GM12872 (cell line): Measurements from ENCODE around the gene PLEKHH1.

Source experiments
- CTCF ChIP-seq: IDR thresholded peaks from 3 replicates; pipeline ENCODE4 v1.5.1; 2011; ENCODE audit warnings: low read depth, mild to moderate bottlenecking, low read length, moderate library complexity; ENCODE audit not compliant: insufficient read depth

The PLEKHH1 gene

GRCh38 chr14:67512463-67513310 lies 20.4 kb upstream of the PLEKHH1 start:
- no peak for TF ChIP-seq CTCF

- TF ChIP-seq CTCF = no peak
These were observed 19.4 kb upstream of the PLEKHH1 start for GRCh38 chr14:67513631-67514108.

- TF ChIP-seq CTCF = no peak
These were observed 18.9 kb upstream of the PLEKHH1 start for GRCh38 chr14:67514203-67514607.

GRCh38 chr14:67514650-67515385 lies 18.3 kb upstream of the PLEKHH1 start:
- no peak for TF ChIP-seq CTCF

GRCh38 chr14:67515386-67516079 lies 17.6 kb upstream of the PLEKHH1 start:
- TF ChIP-seq CTCF = no peak

- no peak for TF ChIP-seq CTCF
These were observed 16.4 kb upstream of the PLEKHH1 start for GRCh38 chr14:67516676-67517075.

GRCh38 chr14:67517083-67517482 lies 16.0 kb upstream of the PLEKHH1 start:
- TF ChIP-seq CTCF = no peak
